Limb (tissue), 2 donors: ENCODE data around the gene SPTA1.

Experiments
- DNase-seq, 2 donors: peaks; one replicate each; pipeline ENCODE4 v3.0.0-alpha.2; 2016; ENCODE audit errors: extremely low spot score in 2 of 2

SPTA1 gene

GRCh38 chr1:158687037-158687436 lies 522 bp upstream of the SPTA1 start:
- DNase-seq = no peak

GRCh38 chr1:158685085-158685484 lies 1.4 kb downstream of the SPTA1 start:
- DNase-seq = no peak

- no peak for DNase-seq
Observed at GRCh38 chr1:158681606-158682005, 4.9 kb downstream of the SPTA1 start.

GRCh38 chr1:158679289-158679688 lies 7.2 kb downstream of the SPTA1 start:
- DNase-seq = no peak

- DNase-seq = no peak
Observed at GRCh38 chr1:158675563-158676323, 10.8 kb downstream of the SPTA1 start.

GRCh38 chr1:158674302-158674701 lies 12.2 kb downstream of the SPTA1 start:
- DNase-seq = no peak

GRCh38 chr1:158666037-158666436 lies 20.5 kb downstream of the SPTA1 start:
- DNase-seq = no peak

GRCh38 chr1:158654571-158654970 lies 31.9 kb downstream of the SPTA1 start:
- no peak for DNase-seq

- no peak for DNase-seq
Observed at GRCh38 chr1:158654086-158654485, 32.4 kb downstream of the SPTA1 start.

GRCh38 chr1:158652721-158653334 lies 33.7 kb downstream of the SPTA1 start:
- no peak for DNase-seq

GRCh38 chr1:158649052-158649451 lies 37.5 kb downstream of the SPTA1 start:
- no peak for DNase-seq

GRCh38 chr1:158646465-158646864 lies 40.0 kb downstream of the SPTA1 start:
- DNase-seq = no peak

- DNase-seq = no peak
Observed at GRCh38 chr1:158644449-158644848, 42.1 kb downstream of the SPTA1 start.

- DNase-seq = no peak
Observed at GRCh38 chr1:158638904-158639303, 47.6 kb downstream of the SPTA1 start.

- DNase-seq = no peak
Observed at GRCh38 chr1:158638146-158638545, 48.4 kb downstream of the SPTA1 start.

GRCh38 chr1:158613764-158614163 lies 72.8 kb downstream of the SPTA1 start:
- DNase-seq = no peak

- DNase-seq = no peak
Observed at GRCh38 chr1:158611916-158612315, 74.6 kb downstream of the SPTA1 start.

GRCh38 chr1:158607296-158607695 lies 79.2 kb downstream of the SPTA1 start:
- no peak for DNase-seq

- DNase-seq = no peak
Observed at GRCh38 chr1:158604968-158605367, 81.5 kb downstream of the SPTA1 start, which contains the start of gene OR10Z1. Gene OR10Z1, plus strand, starts transcription at chr1:158605268. Its CDS starts 1,171 bp downstream, at chr1:158606439.

- no peak for DNase-seq
Observed at GRCh38 chr1:158600735-158601134, 85.8 kb downstream of the SPTA1 start.

GRCh38 chr1:158586942-158587341 lies 99.6 kb downstream of the SPTA1 start:
- no peak for DNase-seq

GRCh38 chr1:158583962-158584361 lies 102.6 kb downstream of the SPTA1 start:
- no peak for DNase-seq

GRCh38 chr1:158579733-158580132 lies 106.8 kb downstream of the SPTA1 start, which contains the start of gene OR10X1:
Gene OR10X1, minus strand, starts transcription at chr1:158579899. Its CDS starts 0 bp downstream, at chr1:158579899.
- DNase-seq = no peak
